A673 (cell line): ENCODE data around the gene KAT7. TPM values are rescaled to one million over a fixed set of nuclear protein-coding genes. Genes with fewer than 3 reads are reported as not detected.

Source experiments
- BruUV-seq: library from RNA; stranded (reverse); fragments of 400-500 nt; replicated peaks from 2 replicates; lab custom pipeline; 2021; lab: Mats Ljungman, UMichigan
- CTCF ChIA-PET: fragments of 300-600 bp; sonication (Branson Sonifier 250); formaldehyde crosslinking; loops from one replicate; lab custom pipeline; 2022; ENCODE audit warnings: antibody characterized with exemption; lab: Charles Lee
- POLR2A ChIA-PET: fragments of 300-600 bp; sonication (Branson Sonifier 250); formaldehyde crosslinking; loops from one replicate; lab custom pipeline; 2022; ENCODE audit warnings: antibody characterized with exemption; ENCODE audit not compliant: low non-redundant PET; lab: Charles Lee
- DNase-seq: peaks from one replicate; pipeline ENCODE4 v3.0.0-alpha.2; 2015; ENCODE audit warnings: low spot score
- H3K27ac ChIP-seq: fragments of 200-600 bp; sonication (generic); 2 replicates; pipeline ENCODE4 v1.5.1; 2016; ENCODE audit warnings: mixed run types, low read depth, mild to moderate bottlenecking, mixed read lengths, antibody characterized with exemption, low read length; ENCODE audit not compliant: poor library complexity, severe bottlenecking
- H3K27me3 ChIP-seq: fragments of 200-600 bp; sonication (generic); replicated peaks from 2 replicates; pipeline ENCODE4 v1.6.1; 2017; ENCODE audit warnings: mixed run types, low read depth, mild to moderate bottlenecking, mixed read lengths, antibody characterized with exemption, low read length; ENCODE audit not compliant: insufficient read depth, poor library complexity
- H3K36me3 ChIP-seq: fragments of 200-600 bp; sonication (generic); 2 replicates; pipeline ENCODE4 v1.6.1; 2016; ENCODE audit warnings: mixed run types, mild to moderate bottlenecking, mixed read lengths, antibody characterized with exemption, low read length; ENCODE audit not compliant: insufficient read depth, poor library complexity, severe bottlenecking
- H3K4me1 ChIP-seq: fragments of 200-600 bp; sonication (generic); 2 replicates; pipeline ENCODE4 v1.6.1; 2017; ENCODE audit warnings: mixed run types, mild to moderate bottlenecking, mixed read lengths, antibody characterized with exemption, low read length; ENCODE audit not compliant: insufficient read depth, poor library complexity, severe bottlenecking
- H3K4me3 ChIP-seq: fragments of 200-600 bp; sonication (generic); 2 replicates; pipeline ENCODE4 v1.5.1; 2016; ENCODE audit warnings: low read depth, mixed run types, mild to moderate bottlenecking, mixed read lengths, low read length; ENCODE audit not compliant: poor library complexity, severe bottlenecking
- H3K9me3 ChIP-seq: fragments of 200-600 bp; sonication (generic); 2 replicates; pipeline ENCODE4 v1.6.1; 2016; ENCODE audit warnings: mixed run types, low read depth, mild to moderate bottlenecking, mixed read lengths, antibody characterized with exemption, low read length; ENCODE audit not compliant: poor library complexity, severe bottlenecking
- CTCF ChIP-seq: fragments of 300-800, 200-600 bp; sonication (generic); conservative IDR thresholded peaks from 2 replicates; pipeline ENCODE4 v1.5.1; 2017; ENCODE audit warnings: low read depth, mild to moderate bottlenecking, antibody characterized with exemption, low read length, moderate library complexity, mixed read lengths
- EZH2 ChIP-seq: fragments of 200-600 bp; sonication (generic); IDR thresholded peaks from 2 replicates; pipeline ENCODE4 v1.6.1; 2017; ENCODE audit warnings: borderline replicate concordance, low read depth, mild to moderate bottlenecking, mixed read lengths, antibody characterized with exemption, low read length; ENCODE audit not compliant: poor library complexity, severe bottlenecking
- intact Hi-C: fragments of 100-400 bp; cut with micrococcal nuclease; formaldehyde crosslinking; loops from one replicate; pipeline ENCODE4 v1.10.0; 2022; ENCODE audit not compliant: unreplicated experiment
- total RNA-seq: library from RNA; stranded (reverse); gene quantifications from 2 replicates; pipeline ENCODE4 v1.2.3, GENCODE V29; 2021

The KAT7 gene
- total RNA-seq, 1 experiment from 2014 or later = 94.0 TPM

- H3K4me3 ChIP-seq = no peak overlapping the region
- no peak for TF ChIP-seq EZH2
- TF ChIP-seq CTCF = no peak
- no TSS peak for BruUV-seq
- ChIA-PET POLR2A (no interaction called here), CTCF (interaction anchor here (0.6 kb wide), 1 partner anchor 124 kb away, joined by 4 read pairs; no protein-coding TSS in a partner anchor)
- H3K4me1 ChIP-seq = no peaks in the 10 kb centered on the region
- no peaks in the 10 kb centered on the region for H3K9me3 ChIP-seq
- DNase-seq = no peak
- no peaks in the 10 kb centered on the region for H3K36me3 ChIP-seq
- no peak overlapping the region for H3K27ac ChIP-seq
- H3K27me3 ChIP-seq = peaks cover 4% of the 10 kb centered on the region
- intact Hi-C loops = no loop called here
Observed at GRCh38 chr17:49874911-49875310, 86.4 kb downstream of the KAT7 start.

GRCh38 chr17:49875685-49876084 is 87.2 kb downstream of the KAT7 start:
- H3K4me1 ChIP-seq = no peaks in the 10 kb centered on the region
- H3K36me3 ChIP-seq = no peaks in the 10 kb centered on the region
- no peaks in the 10 kb centered on the region for H3K9me3 ChIP-seq
- no TSS peak for BruUV-seq
- no peak overlapping the region for H3K4me3 ChIP-seq
- CTCF ChIA-PET = interaction anchor here (0.6 kb wide), 1 partner anchor 123 kb away, joined by 4 read pairs; no protein-coding TSS in a partner anchor
- peaks cover 4% of the 10 kb centered on the region for H3K27me3 ChIP-seq
- TF ChIP-seq CTCF (no peak), EZH2 (no peak)
- no peak overlapping the region for H3K27ac ChIP-seq
- no peak for DNase-seq
- POLR2A ChIA-PET = no interaction called here
- intact Hi-C loops = no loop called here

GRCh38 chr17:49878931-49879904 is 90.7 kb downstream of the KAT7 start:
- ChIA-PET CTCF (interaction anchor here (0.6 kb wide), 1 partner anchor 312 kb away, joined by 3 read pairs; no protein-coding TSS in a partner anchor), POLR2A (no interaction called here)
- Histone ChIP-seq H3K27ac (no peak overlapping the region), H3K4me3 (no peak overlapping the region), H3K27me3 (peaks cover 32% of the 10 kb centered on the region), H3K9me3 (no peaks in the 10 kb centered on the region), H3K4me1 (no peaks in the 10 kb centered on the region), H3K36me3 (no peaks in the 10 kb centered on the region)
- TF ChIP-seq EZH2 (no peak), CTCF (no peak)
- no peak for DNase-seq
- BruUV-seq = no TSS peak
- intact Hi-C loops = no loop called here
